RKO (cell line): ENCODE measurements around the gene UCKL1.

ENCODE experiments used
- DNase-seq: peaks from one replicate; pipeline ENCODE4 v3.0.0-alpha.2; 2016; ENCODE audit warnings: low spot score

The UCKL1 gene

GRCh38 chr20:63958964-63959698 is 2.9 kb upstream of the UCKL1 start:
- DNase-seq = no peak

- DNase-seq = no peak
Measured at GRCh38 chr20:63958471-63958870, 2.3 kb upstream of the UCKL1 start.

GRCh38 chr20:63957690-63958441 is 1.6 kb upstream of the UCKL1 start:
- DNase-seq = no peak

- peak; percentile 86 for DNase-seq
Measured at GRCh38 chr20:63957004-63957689, 931 bp upstream of the UCKL1 start.

- peak; percentile 38 for DNase-seq
Measured at GRCh38 chr20:63956664-63957003, 418 bp upstream of the UCKL1 start.

GRCh38 chr20:63955281-63955826 is 862 bp downstream of the UCKL1 start:
- DNase-seq = peak; percentile 72

GRCh38 chr20:63953764-63954429 is 2.3 kb downstream of the UCKL1 start:
- DNase-seq = no peak

GRCh38 chr20:63952769-63953168 is 3.4 kb downstream of the UCKL1 start:
- no peak for DNase-seq

- DNase-seq = no peak
Measured at GRCh38 chr20:63952210-63952535, 4.0 kb downstream of the UCKL1 start.

- no peak for DNase-seq
Measured at GRCh38 chr20:63951398-63952209, 4.6 kb downstream of the UCKL1 start.

GRCh38 chr20:63950701-63951397 is 5.4 kb downstream of the UCKL1 start:
- DNase-seq = no peak

GRCh38 chr20:63947638-63948456 is 8.4 kb downstream of the UCKL1 start:
- DNase-seq = no peak

- DNase-seq = no peak
Measured at GRCh38 chr20:63946986-63947637, 9.1 kb downstream of the UCKL1 start.

- DNase-seq = no peak
Measured at GRCh38 chr20:63945921-63946920, 10.0 kb downstream of the UCKL1 start.

- no peak for DNase-seq
Measured at GRCh38 chr20:63945031-63945658, 11.1 kb downstream of the UCKL1 start.

GRCh38 chr20:63944078-63944941 is 11.9 kb downstream of the UCKL1 start:
- no peak for DNase-seq

- no peak for DNase-seq
Measured at GRCh38 chr20:63943808-63944077, 12.5 kb downstream of the UCKL1 start.
